ENCODE measurements around the gene CD70.
"Not testable (repeated sequence)": the region's sequence is repeated elsewhere in the genome, so short reads cannot be mapped to it uniquely, and the experiment has no call there.

The CD70 gene

DNA sequence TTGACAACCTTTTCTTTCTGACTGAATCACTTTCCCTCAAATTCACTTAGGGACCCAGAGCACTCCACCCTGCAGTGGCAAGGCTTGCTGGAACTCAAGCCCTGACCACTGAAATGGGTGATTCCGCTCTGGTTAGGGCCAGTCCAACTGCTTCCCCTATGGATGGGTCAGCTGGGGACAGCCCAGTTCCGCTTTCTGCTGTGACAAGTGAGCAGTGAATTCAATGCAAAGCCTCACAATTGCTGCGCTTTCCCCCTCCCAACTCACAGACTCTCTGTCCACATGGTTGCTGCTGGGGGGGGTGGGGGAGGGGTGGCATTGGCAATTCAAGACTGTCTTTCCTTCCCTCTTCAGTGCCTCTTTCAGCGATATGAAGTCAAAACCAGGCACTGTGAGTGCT is 18.7 kb downstream of the CD70 start:
- no peak for DNase-seq (ENCODE audit: low read depth in 4 of 4, low spot score in 1 of 4)

DNA sequence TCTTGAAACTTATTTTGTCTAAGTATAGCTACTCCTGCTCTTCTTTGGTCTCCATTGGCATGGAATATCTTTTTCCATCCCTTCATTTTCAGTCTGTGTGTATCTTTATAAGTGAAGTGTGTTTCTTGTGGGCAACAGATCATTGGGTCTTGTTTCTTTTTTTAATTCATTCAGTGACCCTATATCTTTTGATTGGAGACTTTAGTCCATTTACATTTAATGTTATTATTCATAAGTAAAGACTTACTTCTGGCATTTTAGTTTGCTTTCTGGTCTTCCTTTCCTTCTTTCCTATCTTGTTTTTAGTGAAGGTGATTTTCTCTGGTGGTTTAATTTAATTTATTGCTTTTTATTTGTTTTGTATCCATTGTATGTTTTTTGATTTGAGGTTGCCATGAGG is 19.8 kb downstream of the CD70 start:
- no peak for DNase-seq (ENCODE audit: low read depth in 4 of 4, low spot score in 1 of 4)

DNA sequence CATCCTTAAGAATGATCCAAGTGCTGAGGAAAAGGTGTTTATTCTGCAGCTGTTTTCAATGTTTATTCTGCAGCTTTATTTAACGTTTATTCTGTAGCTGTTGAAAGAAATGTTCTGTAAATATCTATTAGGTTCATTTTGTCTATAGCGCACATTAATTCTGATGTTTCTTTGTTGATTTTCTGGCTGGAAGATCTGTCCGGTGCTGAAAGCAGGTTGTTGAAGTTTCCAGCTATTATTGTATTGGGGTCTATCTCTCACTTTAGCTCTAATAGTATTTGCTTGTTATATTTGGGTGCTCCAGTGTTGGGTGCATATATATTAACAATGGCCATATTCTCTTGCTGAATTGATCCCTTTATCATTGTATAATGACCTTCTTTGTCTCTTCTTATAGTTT is 20.2 kb downstream of the CD70 start:
- no peak for DNase-seq (ENCODE audit: low read depth in 4 of 4, low spot score in 1 of 4)

DNA sequence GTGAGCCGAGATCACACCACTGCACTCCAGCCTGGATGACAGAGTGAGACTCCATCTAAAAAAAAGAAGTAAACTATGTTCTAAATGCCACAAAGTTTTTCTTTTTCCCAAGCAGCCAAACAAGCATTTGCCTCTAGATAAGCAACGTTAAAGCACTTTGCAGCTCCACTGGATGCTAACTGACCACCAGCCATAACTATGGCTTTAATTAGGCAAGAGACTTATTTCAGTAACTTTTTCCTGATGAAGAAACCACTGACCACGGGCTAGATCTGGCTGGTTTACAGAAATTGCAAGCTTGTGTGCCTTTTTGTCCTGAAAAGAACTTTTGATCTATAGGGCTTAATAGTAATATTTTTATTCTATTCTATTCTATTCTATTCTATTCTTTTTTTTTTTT is 22.1 kb downstream of the CD70 start:
- DNase-seq (ENCODE audit: low read depth in 4 of 4, low spot score in 1 of 4): no peak

DNA sequence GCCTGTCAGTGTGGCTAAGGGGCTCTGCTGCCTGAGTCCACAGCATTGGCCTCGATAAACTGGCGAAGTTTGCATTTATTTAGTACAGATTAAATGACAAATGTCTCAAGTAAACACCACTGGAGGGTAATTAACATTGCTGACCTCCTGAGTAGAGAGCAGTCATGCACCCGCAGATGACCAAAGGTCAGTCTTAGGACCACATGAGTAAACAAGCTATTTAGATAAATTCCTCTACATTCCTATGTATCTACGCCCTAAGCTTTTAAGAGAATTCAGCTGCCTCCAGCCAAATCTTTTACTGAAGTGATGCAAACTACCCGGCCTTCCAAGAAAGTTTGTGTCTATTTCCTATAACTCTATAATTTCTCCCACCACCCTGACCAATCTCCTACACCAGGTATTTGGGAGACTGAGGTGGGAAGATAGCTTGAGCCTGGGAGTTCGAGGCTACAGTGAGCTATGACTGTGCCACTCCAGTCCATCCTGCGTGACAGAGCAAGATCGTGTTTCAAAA is 22.9 kb downstream of the CD70 start:
- DNase-seq (ENCODE audit: low read depth in 4 of 4, low spot score in 1 of 4): no peak

GRCh38 chr19:6566727-6567126 is 24.2 kb downstream of the CD70 start:
- not testable (repeated sequence) for DNase-seq (ENCODE audit: low read depth in 4 of 4, low spot score in 1 of 4)

- DNase-seq (ENCODE audit: low read depth in 4 of 4, low spot score in 1 of 4): no peak
Observed at GRCh38 chr19:6564393-6564792, 26.6 kb downstream of the CD70 start.

- not testable (repeated sequence) for DNase-seq (ENCODE audit: low read depth in 4 of 4, low spot score in 1 of 4)
Observed at GRCh38 chr19:6562437-6562836, 28.5 kb downstream of the CD70 start.

GRCh38 chr19:6556480-6557195 is 34.3 kb downstream of the CD70 start:
- DNase-seq (ENCODE audit: low read depth in 4 of 4, low spot score in 1 of 4): no peak

GRCh38 chr19:6556043-6556449 is 34.9 kb downstream of the CD70 start:
- no peak for DNase-seq (ENCODE audit: low read depth in 4 of 4, low spot score in 1 of 4)

- peak in 2 of 4 experiments; percentile 46 to 48 for DNase-seq (ENCODE audit: low read depth in 4 of 4, low spot score in 1 of 4)
Observed at GRCh38 chr19:6551607-6552450, 39.1 kb downstream of the CD70 start.

GRCh38 chr19:6551091-6551490 is 39.9 kb downstream of the CD70 start:
- DNase-seq (ENCODE audit: low read depth in 4 of 4, low spot score in 1 of 4): no peak

GRCh38 chr19:6550679-6551078 is 40.3 kb downstream of the CD70 start:
- not testable (repeated sequence) for DNase-seq (ENCODE audit: low read depth in 4 of 4, low spot score in 1 of 4)

DNA sequence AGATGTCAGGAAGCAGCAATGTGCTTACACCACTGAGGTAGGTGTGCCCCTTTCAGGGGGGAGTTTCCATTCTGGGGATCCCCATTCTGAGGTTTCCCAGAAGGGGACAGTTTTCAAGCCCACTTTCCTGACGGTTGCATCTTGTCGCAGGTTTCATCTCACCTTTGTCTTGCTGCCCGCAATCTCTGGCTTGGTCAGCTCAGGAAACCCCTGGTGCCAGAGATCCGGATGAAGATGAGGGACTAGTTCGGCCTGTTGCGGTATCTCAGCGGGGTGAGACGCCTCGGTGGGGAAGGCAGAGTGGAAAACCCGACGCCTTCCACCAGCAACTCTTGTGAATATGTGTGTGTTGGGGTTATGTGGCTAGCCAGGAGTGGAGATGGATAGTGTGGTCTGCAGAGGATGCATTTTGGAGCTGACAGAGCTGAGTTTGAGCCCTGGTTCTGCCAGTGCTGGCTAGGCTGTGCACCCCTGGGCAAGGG is 47.0 kb downstream of the CD70 start:
- DNase-seq (ENCODE audit: low read depth in 4 of 4, low spot score in 1 of 4): no peak

GRCh38 chr19:6540918-6541689 is 49.8 kb downstream of the CD70 start:
- DNase-seq (ENCODE audit: low read depth in 4 of 4, low spot score in 1 of 4): no peak

- DNase-seq (ENCODE audit: low read depth in 4 of 4, low spot score in 1 of 4): no peak
Observed at GRCh38 chr19:6539514-6539913, 51.4 kb downstream of the CD70 start.
